Keratinocyte (primary cell): Measurements from ENCODE around the gene MAL.

Experiments used
- CTCF ChIP-seq, 3 experiments: IDR thresholded peaks in 1 of 3; conservative IDR thresholded peaks in 1 of 3; optimal IDR thresholded peaks in 1 of 3; 2 replicates in 2 of 3; 3 replicates in 1 of 3; pipeline versions ENCODE3 to v1.5.1; 2011; ENCODE audit warnings: low read length in 3 of 3, mild to moderate bottlenecking in 3 of 3, moderate library complexity in 2 of 3, control low read depth in 1 of 3, inconsistent platforms in 1 of 3; ENCODE audit not compliant: insufficient read depth in 2 of 3; ENCODE audit errors: extremely low read depth in 1 of 3
- EZH2 ChIP-seq: IDR thresholded peaks from one replicate; pipeline ENCODE4 v1.6.1; 2012; ENCODE audit warnings: inconsistent platforms, mild to moderate bottlenecking, low read length, moderate library complexity

- TF ChIP-seq CTCF (optimal IDR thresholded peaks at IDR 0.05 in 1 of 3, IDR thresholded peaks at IDR 0.05 in 1 of 3, conservative IDR thresholded peaks at IDR 0.05 in 1 of 3; ENCODE audit: extremely low read depth in 1 of 3, insufficient read depth in 2 of 3, low read length in 3 of 3): no peak
- no peak for TF ChIP-seq EZH2
Observed at GRCh38 chr2:95059656-95060370, 34.3 kb downstream of the MAL start.
